HG03108 (cell line): ENCODE measurements around the gene MACO1.
"Not testable (repeated sequence)": the region's sequence is repeated elsewhere in the genome, so short reads cannot be mapped to it uniquely, and the experiment has no call there.

Experiments used
- ATAC-seq: cut with Tn5 transposase; IDR thresholded peaks from one replicate; pipeline ENCODE4 v1.9.1; 2021; ENCODE audit warnings: moderate library complexity; ENCODE audit not compliant: unreplicated experiment

Gene MACO1

DNA sequence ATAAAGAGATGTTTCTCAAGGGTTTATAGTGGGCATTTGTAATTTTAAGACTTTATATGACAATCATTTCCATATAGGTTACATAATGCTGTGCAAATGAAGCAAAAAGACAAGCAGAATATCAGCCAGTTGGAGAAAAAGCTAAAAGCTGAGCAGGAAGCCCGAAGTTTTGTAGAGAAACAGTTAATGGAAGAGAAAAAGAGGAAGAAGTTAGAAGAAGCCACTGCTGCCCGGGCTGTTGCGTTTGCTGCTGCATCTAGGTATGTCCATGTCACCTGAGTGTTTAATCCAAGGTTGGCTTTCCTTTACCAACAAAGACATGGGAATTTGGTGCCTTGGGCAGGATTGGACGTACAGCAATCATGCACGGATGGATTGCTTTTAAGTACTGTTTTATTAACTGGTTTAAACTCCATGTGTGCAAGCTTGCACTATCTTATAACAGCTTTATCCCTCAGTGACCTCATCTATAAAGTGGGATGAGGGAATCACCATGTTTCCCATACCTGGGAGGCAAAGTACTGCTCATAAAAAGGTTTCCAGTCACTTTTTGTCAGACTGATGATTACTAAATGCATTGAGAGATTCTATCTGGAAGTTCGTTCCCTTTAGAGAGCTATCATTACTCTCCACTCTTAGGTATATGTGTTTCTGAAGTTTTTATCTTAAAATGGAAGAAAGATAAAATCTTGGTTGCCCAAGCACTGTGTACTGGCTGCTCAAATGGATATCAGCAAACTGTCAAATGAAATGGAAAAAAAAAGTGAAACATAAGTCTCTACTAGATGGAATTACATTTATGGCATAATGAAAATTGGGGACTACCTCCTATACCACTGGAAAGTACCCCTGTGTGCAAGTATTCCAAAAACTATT is 55.1 kb downstream of the MACO1 start:
- no peak for ATAC-seq

- no peak for ATAC-seq
These were observed 55.9 kb downstream of the MACO1 start for GRCh38 chr1:25486602-25487001.

DNA sequence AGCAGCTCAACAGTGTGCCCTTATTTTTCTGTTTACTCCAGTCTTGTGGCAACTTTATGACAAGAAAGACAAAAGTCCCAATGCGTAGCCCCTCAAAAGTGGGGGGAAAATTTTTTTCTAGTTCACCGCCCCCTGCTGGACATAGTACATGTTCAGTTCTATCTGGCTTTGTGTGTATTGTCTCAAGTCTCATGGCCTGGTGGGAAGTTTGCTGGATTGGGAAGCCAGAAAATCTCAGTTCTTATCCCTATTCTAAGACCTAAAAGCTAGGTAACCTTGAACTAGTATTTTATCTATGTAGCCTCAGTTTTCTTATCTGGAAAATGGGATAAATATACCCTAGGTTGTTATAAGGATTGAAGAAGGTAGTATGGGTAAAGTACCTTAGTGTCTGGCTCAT is 56.9 kb downstream of the MACO1 start:
- ATAC-seq = no peak

DNA sequence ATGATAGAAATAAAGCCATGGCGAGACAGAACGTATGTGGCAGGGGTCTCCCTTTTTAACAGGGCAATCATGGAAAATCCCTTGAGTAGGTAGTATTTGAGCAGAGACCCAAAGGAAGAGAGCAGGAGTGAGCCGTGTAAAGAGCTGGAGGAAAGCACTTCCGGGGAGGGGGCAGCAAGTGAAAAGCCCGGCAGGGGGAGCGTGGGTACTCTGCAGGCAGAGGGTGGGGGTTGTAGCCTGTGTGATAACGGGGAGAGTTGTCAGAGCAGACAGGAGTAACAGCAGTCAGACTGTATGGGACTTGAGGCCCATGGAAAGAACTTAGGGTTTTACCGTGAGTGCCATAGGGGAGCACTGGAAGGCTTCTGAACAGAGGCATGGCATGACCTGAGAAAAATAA is 61.6 kb downstream of the MACO1 start:
- ATAC-seq = no peak

- ATAC-seq = no peak
These were observed 64.3 kb downstream of the MACO1 start for GRCh38 chr1:25494952-25495351.

DNA sequence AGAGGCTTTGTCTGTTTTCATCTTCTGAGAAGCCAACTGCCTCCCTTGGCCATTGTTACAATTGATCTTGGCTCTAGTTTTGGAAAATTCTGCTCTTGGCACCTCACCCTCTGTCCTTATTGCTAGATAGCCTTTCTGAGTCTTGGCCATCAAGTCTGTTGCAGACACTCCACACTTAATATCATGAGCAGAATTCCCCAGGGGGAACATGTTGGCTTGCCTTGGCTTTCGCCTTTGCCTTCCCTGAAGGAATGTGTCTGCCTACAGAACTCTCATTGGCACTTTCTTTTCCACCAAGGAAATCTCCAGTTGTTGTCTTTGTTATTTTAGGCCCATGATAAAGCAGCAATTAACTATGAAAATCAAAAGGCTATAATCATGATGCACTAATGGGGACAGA is 70.0 kb downstream of the MACO1 start:
- no peak for ATAC-seq

DNA sequence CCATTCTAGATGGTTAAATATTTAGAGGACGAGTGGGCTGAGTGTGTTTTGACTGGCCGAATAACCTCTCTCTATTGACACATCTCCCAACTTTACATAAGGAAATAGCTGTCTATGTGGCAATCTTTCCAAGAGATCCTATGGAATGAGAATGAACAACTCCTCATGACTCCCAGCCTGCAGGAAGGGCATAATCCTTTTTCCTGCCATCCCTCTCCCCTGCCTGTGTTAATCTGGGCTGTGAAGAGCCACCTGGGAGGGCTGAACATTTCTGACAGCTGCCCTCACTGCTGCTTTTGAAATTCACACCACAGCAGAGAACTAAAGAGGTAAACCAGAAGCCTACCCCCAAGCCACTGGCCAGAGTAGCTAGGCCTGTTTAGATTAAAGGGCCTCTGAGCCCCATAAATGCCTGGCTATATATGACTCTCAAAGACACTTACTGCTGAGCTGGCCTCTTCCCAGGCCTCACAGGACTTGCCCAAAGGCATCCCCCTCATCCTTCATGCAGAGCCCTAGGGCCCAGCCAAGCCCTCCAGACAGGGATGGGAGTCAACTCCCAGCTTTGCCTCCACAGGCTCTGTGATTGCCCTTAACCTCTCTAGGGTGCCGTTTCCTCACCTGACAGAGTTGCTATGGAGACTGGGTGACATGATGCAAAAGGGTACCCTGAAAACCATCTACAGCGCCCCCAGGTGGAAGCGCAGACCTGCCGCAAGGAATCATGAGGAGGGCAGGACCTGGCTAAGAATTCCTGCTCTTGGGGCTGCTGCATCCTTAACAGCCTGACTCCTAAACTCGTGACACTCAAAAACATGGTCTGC is 70.8 kb downstream of the MACO1 start:
- no peak for ATAC-seq

DNA sequence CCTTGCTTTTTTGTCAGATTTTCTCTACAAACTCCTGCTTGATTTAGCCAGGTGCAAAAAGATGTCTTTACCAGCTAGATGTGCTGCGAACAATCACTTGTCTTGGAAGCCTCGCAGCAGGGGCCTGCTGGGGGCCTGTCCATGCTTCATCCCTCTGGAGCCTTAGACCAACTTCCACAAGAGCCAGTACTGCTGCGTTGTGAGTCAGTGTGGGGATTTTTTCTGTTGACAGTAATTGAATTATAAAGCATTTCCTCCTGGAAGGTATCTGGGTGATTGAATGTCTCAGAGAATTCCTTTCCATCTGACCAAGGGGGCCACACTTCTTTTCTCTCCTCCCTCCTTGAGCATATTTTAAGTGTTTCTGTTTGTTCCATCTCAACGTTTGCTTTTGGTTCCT is 72.3 kb downstream of the MACO1 start:
- no peak for ATAC-seq

GRCh38 chr1:25503551-25504426 is 73.1 kb downstream of the MACO1 start:
- ATAC-seq = no peak

DNA sequence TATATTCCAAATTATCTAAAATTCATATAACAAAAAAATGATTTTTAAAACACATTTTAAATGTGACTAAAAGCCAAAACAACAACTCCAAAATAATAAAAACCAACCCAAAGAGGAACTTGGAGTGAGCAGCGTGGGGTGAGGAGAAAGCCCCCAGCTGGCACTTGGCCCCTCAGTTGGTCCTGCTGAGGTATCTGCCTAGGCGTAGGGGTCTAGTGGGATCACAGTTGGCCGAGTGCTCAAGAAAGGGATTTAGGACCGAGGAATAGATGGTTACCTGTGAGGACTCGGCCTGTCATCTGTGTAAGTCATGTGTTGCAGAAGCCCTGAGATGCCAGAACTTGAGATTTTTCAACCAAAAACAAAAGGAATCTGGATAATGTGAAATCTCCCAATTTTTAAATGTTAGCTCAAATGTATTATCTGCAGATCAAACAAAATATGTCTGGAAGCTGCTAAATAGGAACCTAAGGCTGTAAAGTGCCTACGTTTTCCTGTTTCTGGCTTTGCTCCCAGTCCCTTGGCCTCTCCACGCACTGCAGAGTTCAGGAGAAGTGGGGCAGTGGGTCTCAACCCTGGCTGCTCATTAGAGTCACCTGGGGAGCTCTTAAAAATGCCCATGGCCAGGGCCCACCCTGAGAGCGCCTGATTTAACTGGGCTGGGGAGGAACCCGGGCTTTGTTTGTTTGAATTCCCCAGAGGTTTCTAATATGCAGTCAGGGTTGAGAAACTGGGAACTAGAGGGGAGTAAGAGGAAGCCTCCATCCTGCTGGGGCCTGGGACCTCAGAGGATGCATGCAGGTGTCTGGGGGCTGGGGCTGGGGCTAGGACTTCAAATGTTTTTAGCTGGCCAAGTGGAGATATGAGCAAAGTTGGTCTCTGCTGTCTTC is 74.3 kb downstream of the MACO1 start:
- no peak for ATAC-seq

GRCh38 chr1:25505656-25506385 is 75.1 kb downstream of the MACO1 start:
- no peak for ATAC-seq

DNA sequence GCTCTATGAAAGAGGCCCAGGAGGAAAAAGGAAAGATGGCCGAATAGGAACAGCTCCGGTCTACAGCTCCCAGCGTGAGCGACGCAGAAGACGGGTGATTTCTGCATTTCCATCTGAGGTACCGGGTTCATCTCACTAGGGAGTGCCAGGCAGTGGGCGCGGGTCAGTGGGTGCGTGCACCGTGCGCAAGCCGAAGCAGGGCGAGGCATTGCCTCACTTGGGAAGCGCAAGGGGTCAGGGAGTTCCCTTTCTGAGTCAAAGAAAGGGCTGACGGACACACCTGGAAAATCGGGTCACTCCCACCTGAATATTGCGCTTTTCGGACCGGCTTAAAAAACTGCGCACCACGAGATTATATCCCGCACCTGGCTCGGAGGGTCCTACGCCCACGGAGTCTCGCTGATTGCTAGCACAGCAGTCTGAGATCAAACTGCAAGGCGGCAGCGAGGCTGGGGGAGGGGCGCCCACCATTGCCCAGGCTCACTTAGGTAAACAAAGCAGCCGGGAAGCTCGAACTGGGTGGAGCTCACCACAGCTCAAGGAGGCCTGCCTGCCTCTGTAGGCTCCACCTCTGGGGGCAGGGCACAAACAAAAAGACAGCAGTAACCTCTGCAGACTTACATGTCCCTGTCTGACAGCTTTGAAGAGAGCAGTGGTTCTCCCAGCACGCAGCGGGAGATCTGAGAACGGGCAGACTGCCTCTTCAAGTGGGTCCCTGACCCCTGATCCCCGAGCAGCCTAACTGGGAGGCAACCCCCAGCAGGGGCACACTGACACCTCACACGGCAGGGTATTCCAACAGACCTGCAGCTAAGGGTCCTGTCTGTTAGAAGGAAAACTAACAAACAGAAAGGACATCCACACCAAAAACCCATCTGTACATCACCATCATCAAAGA is 76.1 kb downstream of the MACO1 start:
- ATAC-seq = not testable (repeated sequence)

DNA sequence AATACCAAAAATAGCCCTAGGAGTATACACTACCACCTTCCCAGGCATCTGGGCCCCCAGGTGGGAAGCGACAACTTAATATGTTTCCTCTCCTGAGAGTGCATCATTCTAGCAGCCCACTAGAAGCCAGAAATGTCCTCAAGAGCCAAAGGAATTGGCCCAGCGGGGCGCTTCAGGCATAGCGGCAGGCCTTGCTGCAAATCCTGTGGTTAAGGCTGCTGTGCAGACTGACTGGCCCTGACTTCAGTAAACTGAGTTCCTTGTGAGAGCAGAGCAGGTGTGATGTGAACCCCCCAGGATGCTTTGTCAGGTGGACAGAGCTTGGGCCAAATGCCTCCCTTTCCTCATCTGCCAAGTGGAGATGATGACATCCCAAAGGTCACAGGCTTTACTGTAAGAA is 83.0 kb downstream of the MACO1 start:
- no peak for ATAC-seq

DNA sequence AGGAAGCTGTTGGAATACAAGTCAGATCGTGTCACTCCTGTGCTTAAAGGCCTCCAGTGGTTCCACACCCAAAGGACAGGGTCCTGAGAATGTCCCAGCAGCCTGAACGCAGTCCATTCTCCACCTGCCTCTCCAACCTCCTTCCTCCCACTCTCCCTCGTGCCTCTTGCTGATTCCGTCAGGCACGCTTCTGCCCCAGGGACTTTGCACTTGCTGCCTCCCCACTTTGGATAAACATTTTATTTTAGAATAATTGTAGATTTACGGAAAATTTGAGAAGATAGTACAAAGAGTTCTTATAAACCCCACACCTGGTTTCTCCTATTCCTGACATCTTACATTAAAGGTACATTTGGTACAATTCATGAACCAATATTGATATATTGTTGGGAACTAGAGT is 84.3 kb downstream of the MACO1 start:
- no peak for ATAC-seq

DNA sequence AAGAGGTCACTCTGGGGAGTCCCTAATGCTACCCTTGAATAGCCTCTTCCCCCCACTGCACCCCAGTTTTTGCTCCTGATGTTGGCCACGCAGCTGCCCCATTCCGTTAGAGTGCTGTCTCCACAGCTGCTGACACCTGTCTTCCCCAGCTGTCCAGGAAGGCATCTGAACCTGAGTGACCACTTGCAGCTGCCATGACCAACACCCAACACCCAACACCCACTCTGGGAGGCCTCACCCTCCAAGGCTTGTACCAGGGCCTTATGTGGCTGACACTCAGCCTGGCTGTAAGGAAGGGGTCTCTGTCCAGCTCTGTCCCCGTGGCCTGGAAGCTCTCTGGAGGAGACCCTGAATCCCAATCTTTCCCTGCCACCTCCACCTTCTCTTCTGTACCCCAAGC is 86.0 kb downstream of the MACO1 start:
- ATAC-seq = no peak

DNA sequence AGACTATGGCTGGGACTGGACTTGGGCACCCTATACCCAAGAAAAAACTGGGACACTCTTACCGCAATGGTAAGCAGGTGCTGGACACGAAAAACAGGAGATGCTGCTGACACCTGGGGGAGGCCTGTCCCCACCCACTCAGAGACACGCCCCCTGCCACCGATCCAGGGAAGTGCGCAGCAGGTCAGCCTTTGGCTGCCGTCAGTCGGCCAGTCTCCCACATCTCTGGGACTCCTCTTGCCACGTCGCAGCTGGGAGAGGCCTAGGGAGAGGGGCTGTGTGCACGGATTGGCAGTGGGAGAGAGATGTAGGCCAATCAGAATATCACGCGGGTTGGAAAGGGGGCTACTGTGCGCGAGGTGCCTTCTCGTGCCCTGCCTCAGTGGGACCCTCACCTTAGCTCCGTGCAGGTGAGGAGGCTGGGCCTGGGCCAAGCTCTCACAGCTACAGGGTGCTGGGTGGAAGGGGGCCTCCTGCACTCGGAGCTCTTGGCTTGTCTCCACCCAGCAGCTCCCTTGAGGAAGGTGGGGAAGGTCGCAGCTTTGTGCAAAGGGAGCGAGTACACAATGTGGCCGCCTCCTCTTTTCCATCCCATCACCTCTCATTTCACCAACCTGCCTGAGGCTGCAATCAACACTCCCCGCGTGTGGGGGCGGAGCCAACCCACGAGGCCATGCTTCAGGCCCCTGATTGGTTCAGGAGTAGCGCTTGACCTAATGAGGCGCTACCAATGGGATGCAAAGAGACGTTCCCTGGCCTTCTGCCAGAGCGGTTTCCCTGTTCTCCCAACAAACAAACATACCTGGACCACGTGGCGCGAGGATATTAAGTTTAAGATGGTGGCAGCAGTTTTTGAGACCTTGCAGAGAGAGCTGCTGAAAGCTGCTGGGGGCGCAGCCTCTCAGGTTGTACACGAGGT is 87.0 kb downstream of the MACO1 start:
- no peak for ATAC-seq

DNA sequence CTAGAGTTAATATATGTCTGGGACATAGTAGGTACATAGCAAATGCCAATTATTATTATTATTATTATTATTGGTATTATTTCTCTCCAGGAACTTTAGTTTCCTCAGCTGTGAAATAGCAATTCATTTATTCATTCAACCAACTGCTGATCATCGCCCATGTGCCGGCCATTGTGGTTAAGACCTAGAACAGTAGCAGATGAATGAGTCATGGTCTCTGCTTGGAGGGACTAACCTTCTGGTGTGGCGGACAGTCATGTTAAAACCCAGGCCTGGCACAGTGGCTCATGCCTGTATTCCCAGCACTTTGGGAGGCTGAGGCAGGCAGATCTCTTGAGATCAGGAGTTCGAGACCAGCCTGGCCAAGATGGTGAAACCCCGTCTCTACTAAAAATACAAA is 88.9 kb downstream of the MACO1 start:
- ATAC-seq = no peak
